IPS DF 6.9 (cell line): ENCODE results near the gene CRTAP.
"Not testable (repeated sequence)": the region's sequence is repeated elsewhere in the genome, so short reads cannot be mapped to it uniquely, and the experiment has no call there.

Experiments
- DNase-seq: peaks from one replicate; pipeline ENCODE4 v3.0.0-alpha.2; 2013; ENCODE audit warnings: low read depth, low spot score
- H3K27ac ChIP-seq: one replicate; pipeline ENCODE4 v1.5.1; 2013; ENCODE audit warnings: low read length, control low read depth
- H3K27me3 ChIP-seq: 2 replicates; pipeline ENCODE4 v1.6.1; 2013; ENCODE audit warnings: mild to moderate bottlenecking, low read length; ENCODE audit not compliant: control insufficient read depth, insufficient read depth
- H3K36me3 ChIP-seq: 2 replicates; pipeline ENCODE4 v1.6.1; 2013; ENCODE audit warnings: low read length; ENCODE audit not compliant: control insufficient read depth, insufficient read depth
- H3K4me1 ChIP-seq: 2 replicates; pipeline ENCODE4 v1.6.1; 2013; ENCODE audit warnings: low read length; ENCODE audit not compliant: control insufficient read depth, insufficient read depth
- H3K4me3 ChIP-seq: 2 replicates; pipeline ENCODE4 v1.5.1; 2013; ENCODE audit warnings: mild to moderate bottlenecking, low read length
- H3K9me3 ChIP-seq: 2 replicates; pipeline ENCODE4 v1.6.1; 2013; ENCODE audit warnings: low read length, inconsistent platforms; ENCODE audit not compliant: control insufficient read depth, insufficient read depth
- WGBS: extraction: QIAGEN DNeasy Blood & Tissue Kit; methylation state at CpG from one replicate; pipeline ENCODE4 v1.1.7; 2013; ENCODE audit warnings: mixed read lengths, missing lambda C conversion rate; ENCODE audit not compliant: insufficient read length, insufficient coverage; 5-methylcytosine and 5-hydroxymethylcytosine counted together

CRTAP gene

GRCh38 chr3:33113772-33114621, at the start of gene CRTAP:
Gene CRTAP, plus strand, starts transcription at chr3:33114014. Its CDS starts 64 bp downstream, at chr3:33114078.
- DNase-seq = no peak
- Histone ChIP-seq H3K36me3 (no peaks in the 10 kb centered on the region), H3K27ac (no peak within 1 kb of the TSS), H3K27me3 (no peaks in the 10 kb centered on the region), H3K4me3 (peak within 1 kb of the TSS; percentile 91), H3K4me1 (peaks cover 4% of the 10 kb centered on the region), H3K9me3 (no peaks in the 10 kb centered on the region)
- WGBS = no CpG with 5 or more reads among the region's 98 CpGs

DNA sequence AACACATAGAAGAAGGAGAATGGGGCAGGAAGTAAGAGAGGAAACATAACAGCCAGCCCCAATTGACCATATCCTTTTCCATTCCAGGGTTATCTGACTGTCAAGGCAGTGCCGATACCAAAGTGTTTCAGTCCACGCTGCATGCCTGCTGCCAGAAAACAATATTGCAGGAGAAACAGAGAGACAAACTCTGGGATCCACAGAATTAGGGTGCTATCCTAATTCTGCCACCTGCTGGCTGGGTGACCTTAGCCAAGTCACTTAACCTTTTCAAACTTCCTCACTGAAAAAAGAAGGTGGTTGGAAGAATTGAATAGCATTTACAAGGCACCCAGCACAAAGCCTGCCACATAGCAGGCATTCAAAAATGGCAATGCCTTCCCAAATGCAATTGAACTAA, 48.9 kb upstream of the CRTAP start:
- WGBS = no CpG with 5 or more reads among the region's 2 CpGs
- H3K4me3 ChIP-seq = no peak overlapping the region
- H3K27ac ChIP-seq = no peak overlapping the region
- H3K27me3 ChIP-seq = no peaks in the 10 kb centered on the region
- no peak for DNase-seq
- H3K9me3 ChIP-seq = no peaks in the 10 kb centered on the region
- no peaks in the 10 kb centered on the region for H3K4me1 ChIP-seq
- H3K36me3 ChIP-seq = no peaks in the 10 kb centered on the region; the same call in 1 of the 2 replicates

DNA sequence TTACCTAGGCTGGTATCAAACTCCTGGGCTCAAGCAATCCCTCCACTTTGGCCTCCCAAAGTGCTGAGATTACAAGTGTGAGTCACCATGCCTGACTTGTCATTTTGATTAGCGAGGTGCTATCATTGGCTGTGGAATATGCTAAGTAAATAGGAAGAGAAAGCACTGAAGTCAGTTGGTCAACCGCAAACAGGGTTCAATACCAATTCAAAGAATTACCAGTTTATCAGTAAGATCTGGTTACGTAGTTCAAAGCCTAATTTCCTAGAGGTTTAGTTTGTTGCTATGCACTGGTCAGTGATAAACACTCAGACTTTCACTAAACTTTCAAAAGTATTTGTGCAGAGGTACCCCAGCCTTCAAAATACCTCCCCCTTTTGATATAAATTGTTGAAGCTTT, 46.3 kb upstream of the CRTAP start:
- no peak overlapping the region for H3K4me3 ChIP-seq
- no peaks in the 10 kb centered on the region; the same call in 1 of the 2 replicates for H3K36me3 ChIP-seq
- H3K9me3 ChIP-seq = no peaks in the 10 kb centered on the region
- no peak for DNase-seq
- H3K27ac ChIP-seq = no peak overlapping the region
- H3K4me1 ChIP-seq = no peaks in the 10 kb centered on the region
- H3K27me3 ChIP-seq = no peaks in the 10 kb centered on the region
- WGBS = no CpG with 5 or more reads among the region's 3 CpGs

GRCh38 chr3:33069862-33070261, 44.0 kb upstream of the CRTAP start:
- not testable (repeated sequence) for H3K4me3 ChIP-seq, H3K4me1 ChIP-seq, H3K9me3 ChIP-seq, DNase-seq, H3K36me3 ChIP-seq, H3K27ac ChIP-seq, H3K27me3 ChIP-seq
- WGBS = no CpG with 5 or more reads among the region's 3 CpGs

DNA sequence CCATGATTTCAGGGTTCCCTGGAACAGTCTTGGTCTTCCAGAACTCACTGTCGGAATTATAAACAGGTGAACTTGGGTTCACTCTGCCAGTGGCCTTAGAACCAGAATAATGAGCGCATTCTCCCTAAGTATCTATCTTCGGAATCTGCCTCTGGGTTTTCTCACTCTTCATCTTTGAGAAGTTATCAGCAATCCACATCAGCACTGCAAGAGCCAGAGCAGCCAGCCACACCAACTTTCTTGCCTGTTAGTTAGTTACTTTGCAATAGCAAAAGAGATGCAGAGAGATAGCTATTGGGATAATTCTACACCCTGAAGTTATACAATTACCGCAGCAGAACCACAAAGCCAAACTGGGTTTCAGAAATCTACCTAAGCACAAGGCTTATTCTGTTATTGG, 42.6 kb upstream of the CRTAP start:
- no peak overlapping the region for H3K27ac ChIP-seq
- no peaks in the 10 kb centered on the region for H3K9me3 ChIP-seq
- H3K4me3 ChIP-seq = no peak overlapping the region
- H3K36me3 ChIP-seq = no peaks in the 10 kb centered on the region
- H3K27me3 ChIP-seq = no peaks in the 10 kb centered on the region
- DNase-seq = no peak
- no CpG with 5 or more reads among the region's 4 CpGs for WGBS
- no peaks in the 10 kb centered on the region for H3K4me1 ChIP-seq

DNA sequence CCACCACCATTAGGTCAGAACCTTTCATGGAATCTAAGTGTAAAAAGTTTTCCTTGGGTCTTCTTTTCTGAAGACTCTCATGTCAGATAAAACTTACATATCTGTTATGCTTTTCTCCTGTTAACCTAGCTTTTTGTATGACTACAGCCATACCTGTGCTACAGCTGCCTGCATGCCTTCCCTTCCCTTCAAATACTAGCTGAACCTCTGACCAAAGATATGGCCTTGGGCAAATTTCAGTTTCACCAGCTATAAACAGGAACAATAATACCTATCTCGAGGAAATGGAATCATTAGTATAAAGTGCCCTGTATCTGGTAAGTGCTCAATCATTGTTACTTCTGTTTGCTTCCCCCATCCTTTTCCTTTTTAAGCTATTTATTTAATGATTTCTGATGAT, 41.9 kb upstream of the CRTAP start:
- Histone ChIP-seq H3K4me1 (0 out of 2 replicates have a peak, but pooled peaks cover 1% of the 10 kb centered on the region), H3K27ac (no peak overlapping the region), H3K36me3 (no peaks in the 10 kb centered on the region), H3K4me3 (no peak overlapping the region), H3K9me3 (no peaks in the 10 kb centered on the region), H3K27me3 (no peaks in the 10 kb centered on the region)
- DNase-seq = no peak
- WGBS = no CpG with 5 or more reads among the region's 1 CpG

DNA sequence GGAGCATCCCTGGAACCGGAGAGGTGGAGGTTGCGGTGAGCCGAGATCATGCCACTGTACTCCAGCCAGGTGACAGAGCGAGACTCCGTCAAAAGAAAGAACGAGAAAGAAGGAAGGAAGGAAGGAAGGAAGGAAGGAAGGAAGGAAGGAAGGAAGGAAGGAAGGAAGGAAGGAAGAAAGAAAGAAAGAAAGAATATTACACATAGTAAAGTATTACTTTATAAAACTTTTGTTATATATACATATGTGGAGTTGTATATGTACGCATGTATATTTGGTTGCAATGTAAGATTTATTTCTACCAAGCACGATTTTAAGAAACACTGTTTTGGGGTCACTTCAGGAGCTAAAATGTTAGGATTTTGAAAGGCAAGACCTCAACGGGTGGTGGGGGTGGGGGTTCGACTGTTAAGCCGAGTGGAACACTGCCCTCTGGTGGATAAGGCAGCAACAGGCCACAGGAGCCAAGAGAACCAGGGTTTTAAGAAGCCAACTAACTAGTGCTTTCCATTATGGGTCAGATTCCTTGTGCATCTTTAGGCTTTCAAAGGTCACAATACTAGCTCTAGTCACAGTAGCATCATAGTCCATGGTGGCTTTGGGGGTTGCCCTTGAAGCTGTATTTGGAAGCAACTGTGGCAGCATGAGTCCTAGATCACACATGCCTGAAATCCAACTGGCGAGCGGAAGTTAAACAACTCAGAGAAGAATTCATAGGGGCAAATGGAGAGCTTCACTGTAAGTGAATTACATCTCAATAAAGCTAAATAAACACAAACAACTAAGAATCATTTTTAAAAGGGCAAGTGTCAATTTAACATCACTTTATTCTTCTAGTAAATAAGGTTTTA, 39.4 kb upstream of the CRTAP start:
- Histone ChIP-seq H3K9me3 (no peaks in the 10 kb centered on the region), H3K36me3 (no peaks in the 10 kb centered on the region), H3K27ac (no peak overlapping the region), H3K27me3 (no peaks in the 10 kb centered on the region), H3K4me1 (0 out of 2 replicates have a peak, but pooled peaks cover 1% of the 10 kb centered on the region), H3K4me3 (no peak overlapping the region)
- peak; percentile 67 for DNase-seq
- no CpG with 5 or more reads among the region's 13 CpGs for WGBS

DNA sequence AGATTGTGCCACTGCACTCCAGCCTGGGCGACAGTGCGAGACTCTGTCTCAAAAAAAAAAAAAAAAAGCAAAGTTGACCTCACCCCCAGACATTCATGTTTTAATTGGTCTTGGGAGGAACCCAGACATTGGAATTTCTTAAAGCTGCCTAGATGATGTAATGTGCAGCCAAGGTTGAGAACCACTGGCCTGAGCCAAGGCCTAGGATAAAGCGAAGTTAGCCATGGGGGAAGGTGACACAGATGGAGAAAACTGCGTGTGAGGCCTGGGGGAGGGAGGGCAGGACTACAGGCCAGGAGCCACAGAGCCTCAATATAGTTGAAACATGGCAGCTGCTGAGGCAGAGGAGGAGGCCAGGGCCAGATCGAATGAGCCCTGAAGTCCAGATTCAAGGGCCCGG, 37.8 kb upstream of the CRTAP start:
- WGBS = no CpG with 5 or more reads among the region's 6 CpGs
- no peak overlapping the region for H3K4me3 ChIP-seq

DNA sequence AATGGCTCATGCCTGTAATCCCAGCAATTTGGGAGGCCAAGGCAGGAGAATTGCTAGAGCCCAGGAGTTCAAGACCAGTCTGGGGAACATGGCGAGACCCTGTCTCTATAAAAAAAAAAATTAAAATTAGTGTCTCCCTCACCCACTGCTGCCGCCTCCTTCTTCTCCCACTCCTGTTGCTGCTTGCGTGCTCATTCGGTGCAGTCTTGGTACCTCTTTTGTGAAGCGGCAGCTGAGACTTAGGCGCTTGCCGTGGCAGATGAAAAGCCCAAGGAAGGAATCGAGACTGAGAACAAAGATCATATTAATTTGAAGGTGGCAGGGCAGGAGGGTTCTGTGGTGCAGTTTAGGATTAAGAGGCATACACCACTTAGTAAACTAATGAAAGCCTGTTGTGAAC, 36.9 kb upstream of the CRTAP start:
- no peak for DNase-seq
- WGBS = no CpG with 5 or more reads among the region's 8 CpGs
- no peaks in the 10 kb centered on the region for H3K27me3 ChIP-seq
- no peaks in the 10 kb centered on the region for H3K9me3 ChIP-seq
- no peaks in the 10 kb centered on the region for H3K36me3 ChIP-seq
- 0 out of 2 replicates have a peak, but pooled peaks cover 1% of the 10 kb centered on the region for H3K4me1 ChIP-seq
- no peak overlapping the region for H3K4me3 ChIP-seq
- no peak overlapping the region for H3K27ac ChIP-seq

More for the DNA sequence above, 37.8 kb upstream of the CRTAP start:
- Histone ChIP-seq H3K4me1 (0 out of 2 replicates have a peak, but pooled peaks cover 1% of the 10 kb centered on the region), H3K9me3 (no peaks in the 10 kb centered on the region), H3K27me3 (no peaks in the 10 kb centered on the region), H3K27ac (no peak overlapping the region), H3K36me3 (no peaks in the 10 kb centered on the region)
- DNase-seq = no peak

DNA sequence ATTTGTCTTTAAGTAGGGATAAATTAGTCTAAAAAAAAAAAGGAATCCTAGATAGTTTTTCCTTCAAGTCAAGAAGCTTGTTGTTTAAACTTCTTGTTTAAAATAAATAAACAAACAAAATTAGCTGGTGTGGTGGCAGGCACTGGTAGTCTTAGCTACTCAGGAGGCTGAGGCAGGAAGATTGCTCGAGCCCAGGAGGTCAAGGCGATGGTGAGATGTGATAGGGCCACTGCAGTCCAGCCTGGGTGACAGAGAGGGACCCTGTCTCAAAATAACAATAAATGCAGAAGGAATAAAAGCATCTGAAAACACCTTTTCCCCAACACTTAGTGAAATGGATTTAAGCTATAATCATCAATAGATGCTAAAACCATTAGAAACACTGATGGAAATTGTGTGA, 35.8 kb upstream of the CRTAP start:
- 0 out of 2 replicates have a peak, but pooled peaks cover 1% of the 10 kb centered on the region for H3K4me1 ChIP-seq
- H3K27me3 ChIP-seq = no peaks in the 10 kb centered on the region
- H3K9me3 ChIP-seq = no peaks in the 10 kb centered on the region
- no peak overlapping the region for H3K27ac ChIP-seq
- H3K36me3 ChIP-seq = no peaks in the 10 kb centered on the region
- no peak for DNase-seq
- no peak overlapping the region for H3K4me3 ChIP-seq
- WGBS = no CpG with 5 or more reads among the region's 2 CpGs
